B cell (primary cell): Measurements from ENCODE around the gene KCNQ1OT1. TPM values are rescaled to one million over a fixed set of nuclear protein-coding genes. Genes with fewer than 3 reads are reported as not detected.

Experiments
- ATAC-seq: fragments of 200-7000 bp; cut with Tn5 transposase; one replicate; pipeline ENCODE4 v1.10.0; 2021; ENCODE audit warnings: low read depth, mild to moderate bottlenecking, moderate number of reproducible peaks, moderate library complexity
- CTCF ChIA-PET: fragments of 350-600 bp; sonication (Branson Sonifier 250); formaldehyde crosslinking; loops from one replicate; lab custom pipeline; 2021; ENCODE audit warnings: antibody characterized with exemption, inconsistent platforms; lab: Charles Lee
- POLR2A ChIA-PET: fragments of 350-600 bp; sonication (Branson Sonifier 250); formaldehyde crosslinking; loops from one replicate; lab custom pipeline; 2021; ENCODE audit warnings: antibody characterized with exemption; lab: Charles Lee
- DNase-seq: peaks from one replicate; pipeline ENCODE4 v3.0.0; 2013
- H2AFZ ChIP-seq: 2 replicates; pipeline ENCODE4 v1.6.1; 2012; ENCODE audit warnings: mild to moderate bottlenecking, low read depth, low read length; ENCODE audit not compliant: insufficient read depth, poor library complexity, severe bottlenecking
- H3K27ac ChIP-seq, 2 donors: 1 replicate in 1 of 2; 2 replicates in 1 of 2; pipeline ENCODE4 v1.5.1; 2012 to 2013; ENCODE audit warnings: low read length in 2 of 2, mild to moderate bottlenecking in 2 of 2, moderate library complexity in 1 of 2
- H3K27me3 ChIP-seq, 4 experiments: fragments of 200-600 bp in 1 of 4; sonication (generic) in 1 of 4; replicated peaks in 1 of 4; 1 replicate in 2 of 4; 2 replicates in 2 of 4; pipeline versions ENCODE4 v1.6.1 to v1.7.0; 2013 to 2016; ENCODE audit warnings: low read length in 3 of 4, mild to moderate bottlenecking in 2 of 4, mixed read lengths in 1 of 4, moderate library complexity in 1 of 4; ENCODE audit not compliant: insufficient read depth in 4 of 4, control insufficient read depth in 3 of 4; ENCODE audit errors: control extremely low read depth in 1 of 4
- H3K36me3 ChIP-seq, 2 experiments: replicated peaks in 1 of 2; 1 replicate in 1 of 2; 2 replicates in 1 of 2; pipeline versions ENCODE4 v1.6.1 to v1.7.1; 2013; ENCODE audit warnings: low read length in 1 of 2; ENCODE audit not compliant: insufficient read depth in 2 of 2, control insufficient read depth in 1 of 2; ENCODE audit errors: control extremely low read depth in 1 of 2, extremely low read depth in 1 of 2
- H3K4me1 ChIP-seq, 2 donors: fragments of 200-600 bp in 1 of 2; sonication (generic) in 1 of 2; 1 replicate in 1 of 2; 2 replicates in 1 of 2; pipeline versions ENCODE4 v1.5.1 to v1.6.1; 2013 to 2017; ENCODE audit warnings: low read length in 2 of 2; ENCODE audit not compliant: control insufficient read depth in 2 of 2, insufficient read depth in 2 of 2
- H3K4me2 ChIP-seq: replicated peaks from 2 replicates; pipeline ENCODE3; 2012; ENCODE audit warnings: mild to moderate bottlenecking, low read depth, low read length; ENCODE audit not compliant: poor library complexity, severe bottlenecking
- H3K4me3 ChIP-seq, 5 experiments: fragments of 200-600 bp in 1 of 5; sonication (generic) in 1 of 5; 1 replicate in 3 of 5; 2 replicates in 2 of 5; pipeline versions ENCODE4 v1.5.1 to v1.7.0; 2011 to 2016; ENCODE audit warnings: low read length in 4 of 5, mild to moderate bottlenecking in 4 of 5, low read depth in 2 of 5, control low read depth in 1 of 5, moderate library complexity in 1 of 5; ENCODE audit not compliant: insufficient read depth in 1 of 5; ENCODE audit errors: control extremely low read depth in 1 of 5, extremely low read depth in 1 of 5
- H3K79me2 ChIP-seq: fragments of 200-600 bp; sonication (generic); one replicate; pipeline ENCODE4 v1.6.0; 2016; ENCODE audit warnings: low read length; ENCODE audit not compliant: control insufficient read depth, insufficient read depth
- H3K9ac ChIP-seq: fragments of 200-600 bp; sonication (generic); 2 replicates; pipeline ENCODE4 v1.6.1; 2017; ENCODE audit warnings: mild to moderate bottlenecking, low read length, moderate library complexity
- H3K9me3 ChIP-seq, 3 donors: one replicate each; pipeline versions ENCODE4 v1.6.1 to v1.7.1; 2013; ENCODE audit warnings: low read length in 2 of 3; ENCODE audit not compliant: control insufficient read depth in 2 of 3, insufficient read depth in 1 of 3; ENCODE audit errors: control extremely low read depth in 1 of 3
- H4K20me1 ChIP-seq: 2 replicates; pipeline ENCODE4 v1.6.0; 2012; ENCODE audit warnings: mild to moderate bottlenecking, low read length; ENCODE audit not compliant: insufficient read depth, control insufficient read depth, poor library complexity, severe bottlenecking
- H3K27ac Mint-ChIP-seq: one replicate; pipeline ENCODE4 v1.8.0; 2021; ENCODE audit warnings: mixed read lengths
- H3K27me3 Mint-ChIP-seq: one replicate; pipeline ENCODE4 v1.8.0; 2021; ENCODE audit warnings: mixed read lengths
- H3K4me1 Mint-ChIP-seq: one replicate; pipeline ENCODE4 v1.8.0; 2021; ENCODE audit warnings: mixed read lengths
- H3K4me3 Mint-ChIP-seq: one replicate; pipeline ENCODE4 v1.8.0; 2021; ENCODE audit warnings: mixed read lengths
- H3K9me3 Mint-ChIP-seq: one replicate; pipeline ENCODE4 v1.8.0; 2022; ENCODE audit warnings: mixed read lengths; ENCODE audit not compliant: insufficient read depth
- EZH2 ChIP-seq: IDR thresholded peaks from 2 replicates; pipeline ENCODE4 v1.6.1; 2012; ENCODE audit warnings: borderline replicate concordance, low read depth, mild to moderate bottlenecking, moderate library complexity, low read length; ENCODE audit not compliant: insufficient read depth, poor library complexity, severe bottlenecking
- WGBS: methylation state at CpG from one replicate; pipeline ENCODE4 v1.1.5; 2013; ENCODE audit warnings: missing lambda C conversion rate; ENCODE audit not compliant: insufficient coverage; 5-methylcytosine and 5-hydroxymethylcytosine counted together
- intact Hi-C: fragments of 100-400 bp; cut with micrococcal nuclease; formaldehyde crosslinking; loops from one replicate; pipeline ENCODE4 v1.10.0; 2022
- polyA plus RNA-seq: library from polyadenylated mRNA; depleted of rRNA; stranded (reverse); fragments of >200 nt; gene quantifications from 2 replicates; pipeline ENCODE4 v1.2.3, GENCODE V29; 2012
- total RNA-seq, 2 donors: library from RNA; stranded (reverse); fragments of 120-200 nt in 1 of 2; gene quantifications; 1 replicate in 1 of 2; 2 replicates in 1 of 2; pipeline versions ENCODE4 v1.2.3 to v1.2.4, GENCODE V29; 2013 to 2022
- TF ChIP-seq, protein P1 (sequence below): fragments of 200-600 bp; IDR thresholded peaks from one replicate; pipeline ENCODE4 v1.8.0; 2022; ENCODE audit warnings: antibody characterized with exemption, mild to moderate bottlenecking

Gene KCNQ1OT1
- total and polyA plus RNA-seq, 2 donors (not counting 1 experiment from before 2014, with no cell fraction given), result 0.03 to 0.89 TPM

DNA sequence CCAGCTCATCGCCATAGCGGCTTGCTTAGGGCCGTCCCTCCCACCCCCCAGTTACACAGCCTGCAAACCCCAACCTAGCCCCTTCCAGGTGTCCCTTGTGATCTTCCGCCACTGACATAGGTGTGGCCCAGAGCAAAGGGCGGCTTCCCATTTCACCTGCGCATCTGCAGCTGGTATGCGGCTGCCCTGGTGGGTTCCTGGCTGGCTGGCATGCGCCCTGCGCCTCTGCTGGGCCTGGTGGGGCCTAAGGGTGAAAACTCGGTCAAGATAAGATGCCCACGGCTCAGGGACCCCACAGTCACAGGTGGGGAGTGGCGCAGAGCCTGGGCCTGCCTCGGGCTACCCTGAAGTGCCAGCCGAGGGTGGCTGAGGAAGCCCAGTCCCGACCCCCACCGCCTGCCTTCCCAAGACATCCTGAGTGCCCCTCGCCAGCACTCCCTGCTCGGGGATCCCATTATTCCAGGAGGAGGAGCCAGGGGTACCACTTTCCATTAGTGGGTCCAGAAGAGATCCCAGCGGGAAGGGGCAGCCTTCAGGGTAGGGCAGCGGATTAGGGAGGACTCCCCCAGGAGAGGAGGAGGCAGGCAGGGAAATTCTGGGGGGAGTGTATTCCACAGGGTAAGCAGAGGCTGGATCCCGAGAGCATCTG lies 36.9 kb upstream of the KCNQ1OT1 start:
- ChIA-PET POLR2A (no interaction called here), CTCF (no interaction called here)
- H3K36me3 ChIP-seq, result no peaks in the 10 kb centered on the region
- H3K4me1 ChIP-seq, result no peaks in the 10 kb centered on the region
- DNase-seq, result no peak
- H3K79me2 ChIP-seq, result no peaks in the 10 kb centered on the region
- ATAC-seq, result no peak
- no peaks in the 10 kb centered on the region for H3K9me3 ChIP-seq
- H3K9ac ChIP-seq, result no peak overlapping the region
- intact Hi-C loops, result no loop called here
- Mint-ChIP-seq H3K27ac (no peak overlapping the region), H3K4me1 (no peaks in the 10 kb centered on the region), H3K27me3 (no peaks in the 10 kb centered on the region), H3K9me3 (no peaks in the 10 kb centered on the region), H3K4me3 (no peak overlapping the region)
- 96% methylated on average over 21 of the region's 21 CpGs for WGBS
- H3K4me2 ChIP-seq, result no peak overlapping the region
- no peak overlapping the region for H3K4me3 ChIP-seq
- no peaks in the 10 kb centered on the region for H4K20me1 ChIP-seq
- H3K27ac ChIP-seq, result no peak overlapping the region
- TF ChIP-seq EZH2, result no peak
- TF ChIP-seq, protein P1, sequence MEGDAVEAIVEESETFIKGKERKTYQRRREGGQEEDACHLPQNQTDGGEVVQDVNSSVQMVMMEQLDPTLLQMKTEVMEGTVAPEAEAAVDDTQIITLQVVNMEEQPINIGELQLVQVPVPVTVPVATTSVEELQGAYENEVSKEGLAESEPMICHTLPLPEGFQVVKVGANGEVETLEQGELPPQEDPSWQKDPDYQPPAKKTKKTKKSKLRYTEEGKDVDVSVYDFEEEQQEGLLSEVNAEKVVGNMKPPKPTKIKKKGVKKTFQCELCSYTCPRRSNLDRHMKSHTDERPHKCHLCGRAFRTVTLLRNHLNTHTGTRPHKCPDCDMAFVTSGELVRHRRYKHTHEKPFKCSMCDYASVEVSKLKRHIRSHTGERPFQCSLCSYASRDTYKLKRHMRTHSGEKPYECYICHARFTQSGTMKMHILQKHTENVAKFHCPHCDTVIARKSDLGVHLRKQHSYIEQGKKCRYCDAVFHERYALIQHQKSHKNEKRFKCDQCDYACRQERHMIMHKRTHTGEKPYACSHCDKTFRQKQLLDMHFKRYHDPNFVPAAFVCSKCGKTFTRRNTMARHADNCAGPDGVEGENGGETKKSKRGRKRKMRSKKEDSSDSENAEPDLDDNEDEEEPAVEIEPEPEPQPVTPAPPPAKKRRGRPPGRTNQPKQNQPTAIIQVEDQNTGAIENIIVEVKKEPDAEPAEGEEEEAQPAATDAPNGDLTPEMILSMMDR, result no peak
- H3K27me3 ChIP-seq, result no peaks in the 10 kb centered on the region
- no peak overlapping the region for H2AFZ ChIP-seq

DNA sequence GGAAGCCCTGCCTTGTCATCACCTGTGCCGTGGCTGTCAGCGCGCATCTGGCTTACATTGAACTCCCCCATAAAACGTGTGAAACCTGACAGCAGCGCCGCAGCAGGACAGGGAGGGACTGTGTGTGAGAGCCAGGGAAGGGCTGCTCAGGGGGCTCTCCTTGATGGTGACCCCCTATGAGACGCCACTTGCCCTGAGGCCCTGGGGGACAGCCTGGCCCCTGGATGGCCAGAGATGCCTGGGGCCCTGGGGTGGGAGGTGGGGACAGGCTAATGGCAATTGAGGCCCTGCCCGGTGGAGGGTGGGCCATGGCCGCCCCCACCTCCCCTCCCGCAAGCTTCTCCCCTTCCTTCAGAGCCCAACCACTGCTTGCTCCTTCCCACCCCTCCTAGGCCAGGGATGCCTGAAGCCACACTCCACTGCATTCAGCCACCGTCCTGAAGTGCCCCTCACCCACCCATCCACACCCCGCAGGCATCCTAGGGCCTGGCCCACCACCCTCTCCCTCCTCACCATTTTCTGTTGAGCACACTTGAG lies 35.3 kb upstream of the KCNQ1OT1 start:
- H2AFZ ChIP-seq, result no peak overlapping the region
- H3K79me2 ChIP-seq, result no peaks in the 10 kb centered on the region
- H3K27ac Mint-ChIP-seq, result no peak overlapping the region
- WGBS, result 97% methylated on average over 8 of the region's 12 CpGs
- no peaks in the 10 kb centered on the region for H3K4me1 ChIP-seq
- H3K4me1 Mint-ChIP-seq, result no peaks in the 10 kb centered on the region
- no peak overlapping the region for H3K27ac ChIP-seq
- DNase-seq, result no peak
- intact Hi-C loops, result no loop called here
- no peaks in the 10 kb centered on the region for H3K36me3 ChIP-seq
- H3K27me3 Mint-ChIP-seq, result no peaks in the 10 kb centered on the region
- CTCF ChIA-PET, result no interaction called here
- H3K9ac ChIP-seq, result no peak overlapping the region
- no peak overlapping the region for H3K4me3 Mint-ChIP-seq
- H3K4me3 ChIP-seq, result no peak overlapping the region
- H3K27me3 ChIP-seq, result no peaks in the 10 kb centered on the region
- no peak overlapping the region for H3K4me2 ChIP-seq
- no peaks in the 10 kb centered on the region for H4K20me1 ChIP-seq
- TF ChIP-seq, protein P1, result no peak
- TF ChIP-seq EZH2, result no peak
- POLR2A ChIA-PET, result no interaction called here
- ATAC-seq, result no peak
- H3K9me3 ChIP-seq, result no peaks in the 10 kb centered on the region
- no peaks in the 10 kb centered on the region for H3K9me3 Mint-ChIP-seq
